ENCODE measurements around the gene RB1. TPM values are rescaled to one million over a fixed set of nuclear protein-coding genes. Genes with fewer than 3 reads are reported as not detected.

The RB1 gene
- total RNA-seq, 1 experiment from 2014 or later = 14.7 TPM

GRCh38 chr13:48528720-48529119, 225.2 kb downstream of the RB1 start:
- Histone ChIP-seq H3K4me3 (ENCODE audit: insufficient read depth, low read depth, low read length) (no peak overlapping the region), H3K27me3 (ENCODE audit: control insufficient read depth, insufficient read depth, low read length) (no peaks in the 10 kb centered on the region), H3K36me3 (replicated peaks; ENCODE audit: control insufficient read depth, insufficient read depth, low read length) (no peaks in the 10 kb centered on the region)
- no peak for DNase-seq

- no peak overlapping the region for H3K4me3 ChIP-seq (ENCODE audit: insufficient read depth, low read depth, low read length)
- DNase-seq = no peak
Observed at GRCh38 chr13:48530833-48531232, 227.3 kb downstream of the RB1 start.

More at GRCh38 chr13:48530833-48531232, 227.3 kb downstream of the RB1 start:
- H3K27me3 ChIP-seq (ENCODE audit: control insufficient read depth, insufficient read depth, low read length) = no peaks in the 10 kb centered on the region
- no peaks in the 10 kb centered on the region for H3K36me3 ChIP-seq (replicated peaks; ENCODE audit: control insufficient read depth, insufficient read depth, low read length)

Other genes starting within 250 kb of the RB1 start
- gene MED4, start 208.6 kb upstream of the RB1 start, total RNA-seq (2014; rRNA removed; shearing (Covaris generic)) = 33.5 and 44.0 TPM in 2 replicates
- gene ITM2B, start 70.5 kb upstream of the RB1 start, total RNA-seq (2014; rRNA removed; shearing (Covaris generic)) = 197 and 251 TPM in 2 replicates
- gene LPAR6, start 109.4 kb downstream of the RB1 start, total RNA-seq (2014; rRNA removed; shearing (Covaris generic)) = 5.5 and 8.8 TPM in 2 replicates
- gene RCBTB2, start 229.3 kb downstream of the RB1 start, total RNA-seq (2014; rRNA removed; shearing (Covaris generic)) = 7.9 and 13.1 TPM in 2 replicates

Data from H7 (cell line).